Neural cell (in vitro differentiated cells): ENCODE data around the gene DISP2. TPM values are rescaled to one million over a fixed set of nuclear protein-coding genes. Genes with fewer than 3 reads are reported as not detected.

Experiments used
- H2AFZ ChIP-seq: fragments of 200-600, 300-800 bp; sonication (generic), shearing (Covaris generic); 2 replicates; pipeline ENCODE4 v1.6.0; 2014; ENCODE audit warnings: low read depth, mild to moderate bottlenecking, antibody characterized with exemption, low read length, moderate library complexity
- H3F3A ChIP-seq: fragments of 200-600 bp; shearing (Covaris generic); 2 replicates; pipeline ENCODE4 v1.6.1; 2016; ENCODE audit warnings: mild to moderate bottlenecking, moderate library complexity, mixed read lengths, antibody characterized with exemption, low read length; ENCODE audit not compliant: insufficient read depth, poor library complexity, severe bottlenecking
- H3K27ac ChIP-seq: fragments of 200-600, 300-800 bp; sonication (generic), shearing (Covaris generic); 2 replicates; pipeline ENCODE4 v1.5.1; 2014; ENCODE audit warnings: mild to moderate bottlenecking, low read length, moderate library complexity
- H3K27me3 ChIP-seq: fragments of 300-800, 200-600 bp; sonication (generic), shearing (Covaris generic); 2 replicates; pipeline ENCODE4 v1.6.0; 2014; ENCODE audit warnings: mild to moderate bottlenecking, low read depth, low read length, moderate library complexity; ENCODE audit not compliant: insufficient read depth
- H3K36me3 ChIP-seq: fragments of 300-800, 200-600 bp; sonication (generic), shearing (Covaris generic); 2 replicates; pipeline ENCODE4 v1.5.1; 2014; ENCODE audit warnings: mild to moderate bottlenecking, antibody characterized with exemption, low read length, moderate library complexity; ENCODE audit not compliant: insufficient read depth
- H3K4me2 ChIP-seq: fragments of 300-800, 200-600 bp; sonication (generic), shearing (Covaris generic); 2 replicates; pipeline ENCODE4 v1.6.0; 2014; ENCODE audit warnings: mild to moderate bottlenecking, low read length
- H3K4me3 ChIP-seq: fragments of 300-800, 200-600 bp; sonication (generic), shearing (Covaris generic); 2 replicates; pipeline ENCODE4 v1.5.1; 2014; ENCODE audit warnings: mild to moderate bottlenecking, low read length, moderate library complexity
- H3K79me2 ChIP-seq: fragments of 200-600 bp; shearing (Covaris generic); replicated peaks from 2 replicates; pipeline ENCODE4 v1.6.0; 2014; ENCODE audit warnings: mild to moderate bottlenecking, low read length, moderate library complexity; ENCODE audit not compliant: insufficient read depth
- H3K9ac ChIP-seq: fragments of 300-800, 200-600 bp; sonication (generic), shearing (Covaris generic); 2 replicates; pipeline ENCODE4 v1.6.1; 2016; ENCODE audit warnings: mild to moderate bottlenecking, low read length, mixed read lengths
- H3K9me2 ChIP-seq: fragments of 200-600 bp; shearing (Covaris generic); 2 replicates; pipeline ENCODE4 v1.6.1; 2016; ENCODE audit warnings: mild to moderate bottlenecking, low read length, mixed read lengths; ENCODE audit not compliant: insufficient read depth
- H3K9me3 ChIP-seq: fragments of 200-600, 300-800 bp; sonication (generic), shearing (Covaris generic); 2 replicates; pipeline ENCODE4 v1.6.1; 2016; ENCODE audit warnings: mild to moderate bottlenecking, mixed run types, low read length, moderate library complexity, mixed read lengths
- H4K20me1 ChIP-seq: fragments of 200-600 bp; shearing (Covaris generic); 2 replicates; pipeline ENCODE4 v1.6.1; 2016; ENCODE audit warnings: mild to moderate bottlenecking, mixed run types; ENCODE audit not compliant: insufficient read depth
- EP300 ChIP-seq: fragments of 450-650 bp; conservative IDR thresholded peaks from 2 replicates; pipeline ENCODE4 v1.6.1; 2014; ENCODE audit warnings: antibody characterized with exemption, mild to moderate bottlenecking, moderate library complexity; ENCODE audit not compliant: poor library complexity, severe bottlenecking
- EZH2 ChIP-seq: fragments of 200-600, 300-800 bp; shearing (Covaris generic), sonication (generic); IDR thresholded peaks from 2 replicates; pipeline ENCODE4 v1.6.1; 2014; ENCODE audit warnings: antibody characterized with exemption, low read length, borderline replicate concordance, mild to moderate bottlenecking; ENCODE audit not compliant: insufficient read depth, poor library complexity, severe bottlenecking
- MXI1 ChIP-seq: fragments of 450-650 bp; conservative IDR thresholded peaks from 2 replicates; pipeline ENCODE4 v1.6.1; 2014; ENCODE audit warnings: antibody characterized with exemption, mild to moderate bottlenecking; ENCODE audit not compliant: poor library complexity, severe bottlenecking
- POLR2AphosphoS5 ChIP-seq: IDR thresholded peaks from 2 replicates; pipeline ENCODE4 v1.6.1; 2012
- RAD21 ChIP-seq: fragments of 450-650 bp; conservative IDR thresholded peaks from 2 replicates; pipeline ENCODE4 v1.6.1; 2014; ENCODE audit warnings: antibody characterized with exemption, mild to moderate bottlenecking, moderate library complexity
- SMC3 ChIP-seq: fragments of 450-650 bp; conservative IDR thresholded peaks from 2 replicates; pipeline ENCODE4 v1.6.1; 2014; ENCODE audit warnings: antibody characterized with exemption, mild to moderate bottlenecking, moderate library complexity; ENCODE audit not compliant: poor library complexity
- TAF1 ChIP-seq: IDR thresholded peaks from 2 replicates; pipeline ENCODE4 v1.6.1; 2012; ENCODE audit warnings: low read depth
- polyA plus RNA-seq: library from polyadenylated mRNA; depleted of rRNA; stranded (reverse); fragments of >200 nt; gene quantifications from 2 replicates; pipeline ENCODE4 v1.2.3, GENCODE V29; 2014
- TF ChIP-seq, protein P1 (sequence below): fragments of 450-650 bp; IDR thresholded peaks from 2 replicates; pipeline ENCODE4 v1.5.1; 2014; ENCODE audit warnings: antibody characterized with exemption, mild to moderate bottlenecking, moderate library complexity; ENCODE audit not compliant: poor library complexity, severe bottlenecking
- TF ChIP-seq, protein P2 (sequence below): IDR thresholded peaks from 2 replicates; pipeline ENCODE4 v1.6.1; 2012; ENCODE audit warnings: borderline replicate concordance

The DISP2 gene
- polyA plus RNA-seq, 1 donor from 2014 or later, result 26.0 TPM

DNA sequence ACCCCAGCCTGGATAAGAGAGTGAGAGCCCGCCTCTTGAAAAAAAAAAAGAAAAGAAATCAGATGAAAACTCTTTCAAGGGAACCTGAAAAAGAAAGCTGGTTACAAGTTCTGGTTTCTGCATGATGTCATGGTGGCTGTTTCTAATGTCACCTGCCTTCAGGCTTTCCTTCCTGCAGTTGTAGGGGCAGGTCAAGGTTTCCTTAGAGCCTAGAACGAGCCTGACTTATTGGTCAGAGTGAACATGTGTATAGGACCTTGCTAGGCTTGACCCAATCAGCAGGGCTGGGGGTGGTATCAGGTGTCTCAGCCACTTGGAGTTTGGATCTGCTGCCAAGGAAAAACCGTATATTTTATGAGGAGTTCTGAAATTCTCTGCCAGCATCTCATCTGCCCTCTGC, 51.3 kb downstream of the DISP2 start:
- Histone ChIP-seq H3F3A (no peaks in the 10 kb centered on the region), H2AFZ (no peak overlapping the region), H3K79me2 (no peaks in the 10 kb centered on the region), H3K27ac (no peak overlapping the region), H3K36me3 (peaks cover 5% of the 10 kb centered on the region), H3K27me3 (no peaks in the 10 kb centered on the region), H3K9me2 (no peaks in the 10 kb centered on the region), H3K4me3 (no peak overlapping the region), H3K9me3 (no peaks in the 10 kb centered on the region), H3K4me2 (no peak overlapping the region), H4K20me1 (no peaks in the 10 kb centered on the region), H3K9ac (no peak overlapping the region)
- TF ChIP-seq EZH2 (no peak), TAF1 (no peak), EP300 (no peak), RAD21 (no peak), POLR2AphosphoS5 (no peak), MXI1 (no peak), SMC3 (no peak)
- TF ChIP-seq, protein P1, sequence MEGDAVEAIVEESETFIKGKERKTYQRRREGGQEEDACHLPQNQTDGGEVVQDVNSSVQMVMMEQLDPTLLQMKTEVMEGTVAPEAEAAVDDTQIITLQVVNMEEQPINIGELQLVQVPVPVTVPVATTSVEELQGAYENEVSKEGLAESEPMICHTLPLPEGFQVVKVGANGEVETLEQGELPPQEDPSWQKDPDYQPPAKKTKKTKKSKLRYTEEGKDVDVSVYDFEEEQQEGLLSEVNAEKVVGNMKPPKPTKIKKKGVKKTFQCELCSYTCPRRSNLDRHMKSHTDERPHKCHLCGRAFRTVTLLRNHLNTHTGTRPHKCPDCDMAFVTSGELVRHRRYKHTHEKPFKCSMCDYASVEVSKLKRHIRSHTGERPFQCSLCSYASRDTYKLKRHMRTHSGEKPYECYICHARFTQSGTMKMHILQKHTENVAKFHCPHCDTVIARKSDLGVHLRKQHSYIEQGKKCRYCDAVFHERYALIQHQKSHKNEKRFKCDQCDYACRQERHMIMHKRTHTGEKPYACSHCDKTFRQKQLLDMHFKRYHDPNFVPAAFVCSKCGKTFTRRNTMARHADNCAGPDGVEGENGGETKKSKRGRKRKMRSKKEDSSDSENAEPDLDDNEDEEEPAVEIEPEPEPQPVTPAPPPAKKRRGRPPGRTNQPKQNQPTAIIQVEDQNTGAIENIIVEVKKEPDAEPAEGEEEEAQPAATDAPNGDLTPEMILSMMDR, result no peak
- TF ChIP-seq, protein P2, sequence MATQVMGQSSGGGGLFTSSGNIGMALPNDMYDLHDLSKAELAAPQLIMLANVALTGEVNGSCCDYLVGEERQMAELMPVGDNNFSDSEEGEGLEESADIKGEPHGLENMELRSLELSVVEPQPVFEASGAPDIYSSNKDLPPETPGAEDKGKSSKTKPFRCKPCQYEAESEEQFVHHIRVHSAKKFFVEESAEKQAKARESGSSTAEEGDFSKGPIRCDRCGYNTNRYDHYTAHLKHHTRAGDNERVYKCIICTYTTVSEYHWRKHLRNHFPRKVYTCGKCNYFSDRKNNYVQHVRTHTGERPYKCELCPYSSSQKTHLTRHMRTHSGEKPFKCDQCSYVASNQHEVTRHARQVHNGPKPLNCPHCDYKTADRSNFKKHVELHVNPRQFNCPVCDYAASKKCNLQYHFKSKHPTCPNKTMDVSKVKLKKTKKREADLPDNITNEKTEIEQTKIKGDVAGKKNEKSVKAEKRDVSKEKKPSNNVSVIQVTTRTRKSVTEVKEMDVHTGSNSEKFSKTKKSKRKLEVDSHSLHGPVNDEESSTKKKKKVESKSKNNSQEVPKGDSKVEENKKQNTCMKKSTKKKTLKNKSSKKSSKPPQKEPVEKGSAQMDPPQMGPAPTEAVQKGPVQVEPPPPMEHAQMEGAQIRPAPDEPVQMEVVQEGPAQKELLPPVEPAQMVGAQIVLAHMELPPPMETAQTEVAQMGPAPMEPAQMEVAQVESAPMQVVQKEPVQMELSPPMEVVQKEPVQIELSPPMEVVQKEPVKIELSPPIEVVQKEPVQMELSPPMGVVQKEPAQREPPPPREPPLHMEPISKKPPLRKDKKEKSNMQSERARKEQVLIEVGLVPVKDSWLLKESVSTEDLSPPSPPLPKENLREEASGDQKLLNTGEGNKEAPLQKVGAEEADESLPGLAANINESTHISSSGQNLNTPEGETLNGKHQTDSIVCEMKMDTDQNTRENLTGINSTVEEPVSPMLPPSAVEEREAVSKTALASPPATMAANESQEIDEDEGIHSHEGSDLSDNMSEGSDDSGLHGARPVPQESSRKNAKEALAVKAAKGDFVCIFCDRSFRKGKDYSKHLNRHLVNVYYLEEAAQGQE, result no peak

DNA sequence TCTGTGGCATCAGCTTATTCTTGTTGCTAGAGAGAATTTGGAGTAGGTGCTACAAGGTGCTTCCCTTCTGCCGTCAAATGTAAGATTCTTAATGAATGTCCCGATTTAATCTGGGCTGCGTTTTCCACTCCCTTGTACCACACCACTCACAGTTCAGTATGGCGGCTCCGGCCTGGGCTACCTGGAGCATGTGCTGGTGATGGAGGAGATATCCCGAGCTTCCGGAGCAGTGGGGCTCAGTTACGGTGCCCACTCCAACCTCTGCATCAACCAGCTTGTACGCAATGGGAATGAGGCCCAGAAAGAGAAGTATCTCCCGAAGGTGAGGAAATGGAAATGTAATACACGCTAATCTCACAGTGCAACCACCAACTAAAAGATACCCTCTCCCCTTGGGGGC, 52.5 kb downstream of the DISP2 start:
- no peaks in the 10 kb centered on the region for H3K79me2 ChIP-seq
- no peak overlapping the region for H2AFZ ChIP-seq
- H3K4me2 ChIP-seq, result no peak overlapping the region
- H3K9me2 ChIP-seq, result no peaks in the 10 kb centered on the region
- TF ChIP-seq, protein P1, result no peak
- TF ChIP-seq EP300 (no peak), RAD21 (no peak), POLR2AphosphoS5 (no peak)
- no peaks in the 10 kb centered on the region for H3K9me3 ChIP-seq
- no peak overlapping the region for H3K4me3 ChIP-seq
- no peaks in the 10 kb centered on the region for H3K27me3 ChIP-seq
- no peak overlapping the region for H3K9ac ChIP-seq
- H4K20me1 ChIP-seq, result no peaks in the 10 kb centered on the region
- no peaks in the 10 kb centered on the region for H3F3A ChIP-seq
- no peak overlapping the region for H3K27ac ChIP-seq
- H3K36me3 ChIP-seq, result peaks cover 5% of the 10 kb centered on the region
